Measurements from ENCODE around the gene CTSF.
"Not testable (repeated sequence)": the region's sequence is repeated elsewhere in the genome, so short reads cannot be mapped to it uniquely, and the experiment has no call there.

CTSF gene

DNA sequence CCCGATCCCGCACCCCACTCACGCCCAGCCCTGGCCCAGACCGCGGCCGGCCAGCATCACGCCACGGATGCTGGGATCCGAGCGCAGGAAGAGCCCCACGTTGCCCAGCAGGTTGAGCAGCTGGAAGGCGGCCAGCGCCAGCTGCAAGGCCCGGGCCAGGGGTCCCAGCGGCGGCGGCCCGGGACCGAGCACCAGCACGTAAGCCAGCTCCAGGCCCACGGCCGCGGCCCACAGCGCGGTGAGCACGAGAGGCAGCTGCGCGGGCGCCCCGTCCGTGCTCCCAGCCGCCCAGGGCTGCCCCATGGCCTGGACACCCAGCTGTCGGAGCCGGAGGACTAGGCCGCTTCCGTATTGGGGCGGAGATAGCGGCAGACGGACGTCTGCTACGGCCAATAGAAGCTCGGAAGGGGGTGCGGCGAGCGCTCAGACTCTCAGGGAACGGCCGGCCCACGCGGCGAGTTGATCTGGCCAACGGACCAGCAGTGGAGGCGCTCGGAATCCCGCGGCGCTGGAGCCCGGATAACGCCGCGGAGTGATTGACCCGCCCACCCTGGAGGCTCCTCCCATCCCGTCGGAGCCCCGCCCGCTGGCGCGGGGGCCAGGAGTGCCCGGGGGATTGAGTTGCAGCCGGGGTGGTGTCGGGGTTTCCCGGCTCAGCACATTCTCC, 22.6 kb downstream of the CTSF start, which contains the start of gene ZDHHC24:
Gene ZDHHC24 (minus strand): TSS at position 348 of the 667 bp plus-strand sequence. CDS start 45 bp downstream, at position 303.
- TF ChIP-seq, protein P1, sequence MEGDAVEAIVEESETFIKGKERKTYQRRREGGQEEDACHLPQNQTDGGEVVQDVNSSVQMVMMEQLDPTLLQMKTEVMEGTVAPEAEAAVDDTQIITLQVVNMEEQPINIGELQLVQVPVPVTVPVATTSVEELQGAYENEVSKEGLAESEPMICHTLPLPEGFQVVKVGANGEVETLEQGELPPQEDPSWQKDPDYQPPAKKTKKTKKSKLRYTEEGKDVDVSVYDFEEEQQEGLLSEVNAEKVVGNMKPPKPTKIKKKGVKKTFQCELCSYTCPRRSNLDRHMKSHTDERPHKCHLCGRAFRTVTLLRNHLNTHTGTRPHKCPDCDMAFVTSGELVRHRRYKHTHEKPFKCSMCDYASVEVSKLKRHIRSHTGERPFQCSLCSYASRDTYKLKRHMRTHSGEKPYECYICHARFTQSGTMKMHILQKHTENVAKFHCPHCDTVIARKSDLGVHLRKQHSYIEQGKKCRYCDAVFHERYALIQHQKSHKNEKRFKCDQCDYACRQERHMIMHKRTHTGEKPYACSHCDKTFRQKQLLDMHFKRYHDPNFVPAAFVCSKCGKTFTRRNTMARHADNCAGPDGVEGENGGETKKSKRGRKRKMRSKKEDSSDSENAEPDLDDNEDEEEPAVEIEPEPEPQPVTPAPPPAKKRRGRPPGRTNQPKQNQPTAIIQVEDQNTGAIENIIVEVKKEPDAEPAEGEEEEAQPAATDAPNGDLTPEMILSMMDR (IDR thresholded peaks at IDR 0.05; ENCODE audit: control insufficient read depth, insufficient read depth, low read depth, low read length, missing control alignments): no peak
- H3K4me3 ChIP-seq (ENCODE audit: control insufficient read depth, low read depth, low read length): peak within 1 kb of the TSS; percentile 74
- DNase-seq (ENCODE audit: low read depth): peak; percentile 86

- peak overlapping the region; percentile 74 for H3K4me3 ChIP-seq (ENCODE audit: control insufficient read depth, low read depth, low read length)
- DNase-seq (ENCODE audit: low read depth): not testable (repeated sequence)
These were observed 23.5 kb downstream of the CTSF start for GRCh38 chr11:66544952-66545351.

GRCh38 chr11:66543263-66544107, 24.9 kb downstream of the CTSF start:
- no peak for DNase-seq (ENCODE audit: low read depth)
- no peak overlapping the region for H3K4me3 ChIP-seq (ENCODE audit: control insufficient read depth, low read depth, low read length)
- TF ChIP-seq, protein P1 (IDR thresholded peaks at IDR 0.05; ENCODE audit: control insufficient read depth, insufficient read depth, low read depth, low read length, missing control alignments): no peak

DNA sequence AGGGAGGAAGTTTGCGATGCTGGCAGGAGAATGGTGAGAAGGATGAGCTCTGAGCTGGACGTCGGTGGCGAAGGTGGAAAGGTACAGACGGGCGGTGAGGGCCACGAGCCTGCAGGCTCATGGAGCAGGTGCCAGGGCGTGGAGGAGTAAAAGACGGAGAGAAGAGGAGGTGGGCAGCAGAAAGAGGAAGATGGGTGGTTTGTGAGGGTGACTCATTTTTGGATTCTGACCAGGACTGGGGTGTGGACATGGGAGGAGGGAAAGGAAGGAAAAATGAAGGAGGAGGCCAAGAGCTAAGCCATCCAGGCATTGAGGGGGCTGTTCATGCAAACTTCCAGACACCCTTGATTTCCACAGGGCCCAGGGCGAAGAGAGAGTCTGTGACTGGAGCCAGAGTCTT, 26.0 kb downstream of the CTSF start:
- no peak overlapping the region for H3K4me3 ChIP-seq (ENCODE audit: control insufficient read depth, low read depth, low read length)
- TF ChIP-seq, protein P1 (IDR thresholded peaks at IDR 0.05; ENCODE audit: control insufficient read depth, insufficient read depth, low read depth, low read length, missing control alignments): no peak
- no peak for DNase-seq (ENCODE audit: low read depth)

DNA sequence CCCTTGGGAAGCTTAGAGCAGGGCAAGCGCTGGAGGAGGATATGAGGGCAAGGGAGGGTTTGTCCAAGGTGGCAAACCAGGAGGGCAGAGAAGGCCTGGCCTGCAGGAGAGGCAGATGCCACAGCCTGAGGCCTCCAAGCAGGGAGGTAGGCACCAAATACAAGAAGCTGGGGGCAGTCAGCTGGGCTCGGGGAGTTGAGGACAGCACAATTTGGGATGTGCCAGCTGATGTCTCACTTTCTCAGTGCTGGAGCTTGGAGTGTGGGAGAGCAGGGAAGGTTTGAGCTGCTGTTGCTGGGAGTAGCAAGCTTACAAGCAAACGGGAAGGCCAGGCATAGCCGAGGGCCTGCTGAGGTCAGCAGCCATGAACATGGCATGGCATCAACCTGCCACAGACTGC, 26.5 kb downstream of the CTSF start:
- H3K4me3 ChIP-seq (ENCODE audit: control insufficient read depth, low read depth, low read length): no peak overlapping the region
- no peak for DNase-seq (ENCODE audit: low read depth)
- TF ChIP-seq, protein P1 (IDR thresholded peaks at IDR 0.05; ENCODE audit: control insufficient read depth, insufficient read depth, low read depth, low read length, missing control alignments): no peak

DNA sequence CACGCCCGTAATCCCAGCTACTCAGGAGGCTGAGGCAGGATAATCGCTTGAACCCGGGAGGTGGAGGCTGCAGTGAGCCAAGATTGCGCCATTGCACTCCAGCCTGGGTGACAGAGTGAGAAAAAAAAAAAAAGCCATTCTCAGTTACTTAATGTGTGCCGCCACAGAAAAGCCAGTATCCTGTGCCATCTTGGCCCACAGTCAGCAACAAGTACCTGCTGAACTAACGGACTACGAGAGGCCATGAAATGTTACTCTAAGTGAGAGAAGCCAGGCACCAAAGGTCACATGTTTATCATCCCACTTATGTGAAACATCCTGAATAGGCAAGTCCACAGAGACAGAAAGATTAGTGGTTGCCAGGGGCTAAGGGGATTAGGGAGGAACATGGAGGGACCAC, 27.8 kb downstream of the CTSF start:
- not testable (repeated sequence) for DNase-seq (ENCODE audit: low read depth); H3K4me3 ChIP-seq (ENCODE audit: control insufficient read depth, low read depth, low read length)

- DNase-seq (ENCODE audit: low read depth): no peak
- TF ChIP-seq, protein P1 (IDR thresholded peaks at IDR 0.05; ENCODE audit: control insufficient read depth, insufficient read depth, low read depth, low read length, missing control alignments): no peak
- no peak overlapping the region for H3K4me3 ChIP-seq (ENCODE audit: control insufficient read depth, low read depth, low read length)
These were observed 28.6 kb downstream of the CTSF start for GRCh38 chr11:66539870-66540213.

Measured in AG09309 (cell line).